ENCODE data around the gene SFMBT2. TPM values are rescaled to one million over a fixed set of nuclear protein-coding genes. Genes with fewer than 3 reads are reported as not detected.

SFMBT2 gene
- total and polyA plus RNA-seq, 2 of the 13 experiments (the other 11 are each of a cell fraction or from before 2014, with no cell fraction given) = 0.01 to 0.02 TPM

DNA sequence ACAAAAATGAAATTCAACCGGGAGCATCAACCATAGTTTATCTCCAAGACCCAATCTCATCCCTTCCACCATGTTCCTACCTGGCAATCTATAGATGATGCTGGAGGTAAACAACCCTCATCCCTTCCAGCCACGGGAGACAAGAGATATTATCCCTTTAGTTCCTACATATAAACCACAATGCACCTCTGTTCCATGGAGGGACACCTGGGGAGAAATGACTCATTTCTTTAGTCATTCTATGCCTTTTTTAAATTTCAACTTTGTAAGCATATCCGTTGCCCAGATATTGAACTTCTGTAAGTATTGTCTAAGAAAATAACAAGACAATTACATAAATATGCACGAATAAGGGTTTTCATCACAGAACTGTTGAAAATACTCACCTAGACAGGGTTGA is 15.5 kb upstream of the SFMBT2 start:
- 24% methylated on average over 4 of the region's 4 CpGs for WGBS (ENCODE audit: low lambda C conversion rate)
- intact Hi-C loops (cut with micrococcal nuclease; ENCODE audit: unreplicated experiment) = no loop called here
- Histone ChIP-seq H2AFZ (ENCODE audit: low read length) (no peak overlapping the region), H3K36me3 (replicated peaks in 1 of 2; ENCODE audit: control insufficient read depth in 1 of 2, insufficient read depth in 2 of 2, low read length in 2 of 2) (no peaks in the 10 kb centered on the region), H3K4me3 (replicated peaks in 1 of 3; ENCODE audit: insufficient read depth in 1 of 3, low read depth in 2 of 3, low read length in 3 of 3) (no peak overlapping the region), H3K4me2 (ENCODE audit: low read depth, low read length) (no peak overlapping the region), H3K9ac (ENCODE audit: insufficient read depth, low read depth, low read length) (no peak overlapping the region), H3K27ac (ENCODE audit: extremely low read length, insufficient read depth, low read length) (no peak overlapping the region), H3K4me1 (ENCODE audit: insufficient read depth, low read length) (peaks cover 6% of the 10 kb centered on the region; the same call in 1 of the 2 replicates), H3K27me3 (ENCODE audit: control insufficient read depth in 1 of 2, insufficient read depth in 2 of 2, low read length in 2 of 2) (peaks cover 0 to 14% of the 10 kb centered on the region in 2 experiments; a peak in 2 of 5 replicates), H4K20me1 (ENCODE audit: insufficient read depth, low read length) (no peaks in the 10 kb centered on the region), H3K9me3 (ENCODE audit: low read length) (no peaks in the 10 kb centered on the region), H3K79me2 (ENCODE audit: insufficient read depth, low read length) (no peaks in the 10 kb centered on the region)
- FAIRE-seq (no peak), DNase-seq (ENCODE audit: low spot score) (no peak), ATAC-seq (no peak)
- ChIA-PET CTCF (ENCODE audit: low intra/inter-chr PET ratio, low total read pairs) (no interaction called here), POLR2A (no interaction called here)
- no TSS peak for BruUV-seq (replicated peaks)
- in situ Hi-C loops (cut with HindIII; ENCODE audit: extremely low pct_ligation_motif_present, low pct_unique_long_range_greater_than_20kb) = no loop called here
- TF ChIP-seq ZNF430 (CRISPR knock-in tag; IDR thresholded peaks at IDR 0.05) = no peak
- TF ChIP-seq, protein P1, sequence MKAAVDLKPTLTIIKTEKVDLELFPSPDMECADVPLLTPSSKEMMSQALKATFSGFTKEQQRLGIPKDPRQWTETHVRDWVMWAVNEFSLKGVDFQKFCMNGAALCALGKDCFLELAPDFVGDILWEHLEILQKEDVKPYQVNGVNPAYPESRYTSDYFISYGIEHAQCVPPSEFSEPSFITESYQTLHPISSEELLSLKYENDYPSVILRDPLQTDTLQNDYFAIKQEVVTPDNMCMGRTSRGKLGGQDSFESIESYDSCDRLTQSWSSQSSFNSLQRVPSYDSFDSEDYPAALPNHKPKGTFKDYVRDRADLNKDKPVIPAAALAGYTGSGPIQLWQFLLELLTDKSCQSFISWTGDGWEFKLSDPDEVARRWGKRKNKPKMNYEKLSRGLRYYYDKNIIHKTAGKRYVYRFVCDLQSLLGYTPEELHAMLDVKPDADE (CRISPR knock-in tag; IDR thresholded peaks at IDR 0.05) = no peak
- TF ChIP-seq, protein P2, sequence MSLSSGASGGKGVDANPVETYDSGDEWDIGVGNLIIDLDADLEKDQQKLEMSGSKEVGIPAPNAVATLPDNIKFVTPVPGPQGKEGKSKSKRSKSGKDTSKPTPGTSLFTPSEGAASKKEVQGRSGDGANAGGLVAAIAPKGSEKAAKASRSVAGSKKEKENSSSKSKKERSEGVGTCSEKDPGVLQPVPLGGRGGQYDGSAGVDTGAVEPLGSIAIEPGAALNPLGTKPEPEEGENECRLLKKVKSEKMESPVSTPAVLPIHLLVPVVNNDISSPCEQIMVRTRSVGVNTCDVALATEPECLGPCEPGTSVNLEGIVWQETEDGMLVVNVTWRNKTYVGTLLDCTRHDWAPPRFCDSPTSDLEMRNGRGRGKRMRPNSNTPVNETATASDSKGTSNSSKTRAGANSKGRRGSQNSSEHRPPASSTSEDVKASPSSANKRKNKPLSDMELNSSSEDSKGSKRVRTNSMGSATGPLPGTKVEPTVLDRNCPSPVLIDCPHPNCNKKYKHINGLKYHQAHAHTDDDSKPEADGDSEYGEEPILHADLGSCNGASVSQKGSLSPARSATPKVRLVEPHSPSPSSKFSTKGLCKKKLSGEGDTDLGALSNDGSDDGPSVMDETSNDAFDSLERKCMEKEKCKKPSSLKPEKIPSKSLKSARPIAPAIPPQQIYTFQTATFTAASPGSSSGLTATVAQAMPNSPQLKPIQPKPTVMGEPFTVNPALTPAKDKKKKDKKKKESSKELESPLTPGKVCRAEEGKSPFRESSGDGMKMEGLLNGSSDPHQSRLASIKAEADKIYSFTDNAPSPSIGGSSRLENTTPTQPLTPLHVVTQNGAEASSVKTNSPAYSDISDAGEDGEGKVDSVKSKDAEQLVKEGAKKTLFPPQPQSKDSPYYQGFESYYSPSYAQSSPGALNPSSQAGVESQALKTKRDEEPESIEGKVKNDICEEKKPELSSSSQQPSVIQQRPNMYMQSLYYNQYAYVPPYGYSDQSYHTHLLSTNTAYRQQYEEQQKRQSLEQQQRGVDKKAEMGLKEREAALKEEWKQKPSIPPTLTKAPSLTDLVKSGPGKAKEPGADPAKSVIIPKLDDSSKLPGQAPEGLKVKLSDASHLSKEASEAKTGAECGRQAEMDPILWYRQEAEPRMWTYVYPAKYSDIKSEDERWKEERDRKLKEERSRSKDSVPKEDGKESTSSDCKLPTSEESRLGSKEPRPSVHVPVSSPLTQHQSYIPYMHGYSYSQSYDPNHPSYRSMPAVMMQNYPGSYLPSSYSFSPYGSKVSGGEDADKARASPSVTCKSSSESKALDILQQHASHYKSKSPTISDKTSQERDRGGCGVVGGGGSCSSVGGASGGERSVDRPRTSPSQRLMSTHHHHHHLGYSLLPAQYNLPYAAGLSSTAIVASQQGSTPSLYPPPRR (CRISPR knock-in tag; IDR thresholded peaks at IDR 0.05; ENCODE audit: borderline replicate concordance) = no peak
- no peak for TF ChIP-seq POLR2A (IDR thresholded peaks at IDR 0.05; ENCODE audit: insufficient read depth in 1 of 2, low read depth in 2 of 2, low read length in 2 of 2)
- no peak for TF ChIP-seq ZNF564 (CRISPR knock-in tag; IDR thresholded peaks at IDR 0.05)
- TF ChIP-seq RBM39 (IDR thresholded peaks at IDR 0.05; ENCODE audit: low read depth, low read length, poor library complexity, severe bottlenecking) = no peak
- no peak for TF ChIP-seq ETV5 (CRISPR knock-in tag; IDR thresholded peaks at IDR 0.05; ENCODE audit: borderline replicate concordance)
- no peak for TF ChIP-seq ZBTB7B (CRISPR knock-in tag; IDR thresholded peaks at IDR 0.05)
- TF ChIP-seq, protein P3, sequence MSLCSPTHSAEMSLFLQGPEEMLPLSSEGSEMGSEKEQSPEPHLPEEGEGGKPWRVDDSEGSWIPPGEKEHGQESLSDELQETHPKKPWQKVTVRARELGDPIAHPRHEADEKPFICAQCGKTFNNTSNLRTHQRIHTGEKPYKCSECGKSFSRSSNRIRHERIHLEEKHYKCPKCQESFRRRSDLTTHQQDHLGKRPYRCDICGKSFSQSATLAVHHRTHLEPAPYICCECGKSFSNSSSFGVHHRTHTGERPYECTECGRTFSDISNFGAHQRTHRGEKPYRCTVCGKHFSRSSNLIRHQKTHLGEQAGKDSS (CRISPR knock-in tag; IDR thresholded peaks at IDR 0.05; ENCODE audit: borderline replicate concordance, low read depth) = no peak
- no peak for TF ChIP-seq ZNF160 (CRISPR knock-in tag; IDR thresholded peaks at IDR 0.05)
- no peak for TF ChIP-seq ZSCAN12 (CRISPR knock-in tag; IDR thresholded peaks at IDR 0.05)
- TF ChIP-seq KDM2A (CRISPR knock-in tag; IDR thresholded peaks at IDR 0.05; ENCODE audit: borderline replicate concordance, low read depth) = no peak
- no peak for TF ChIP-seq ZNF83 (CRISPR knock-in tag; IDR thresholded peaks at IDR 0.05; ENCODE audit: borderline replicate concordance)
- TF ChIP-seq GPN1 (CRISPR knock-in tag; IDR thresholded peaks at IDR 0.05; ENCODE audit: borderline replicate concordance) = no peak
- TF ChIP-seq TBX2 (CRISPR knock-in tag; IDR thresholded peaks at IDR 0.05; ENCODE audit: borderline replicate concordance) = no peak
- no peak for TF ChIP-seq BRCA1 (CRISPR knock-in tag; IDR thresholded peaks at IDR 0.05)
- no peak for TF ChIP-seq KMT2A (CRISPR knock-in tag; IDR thresholded peaks at IDR 0.05)
- TF ChIP-seq, protein P4, sequence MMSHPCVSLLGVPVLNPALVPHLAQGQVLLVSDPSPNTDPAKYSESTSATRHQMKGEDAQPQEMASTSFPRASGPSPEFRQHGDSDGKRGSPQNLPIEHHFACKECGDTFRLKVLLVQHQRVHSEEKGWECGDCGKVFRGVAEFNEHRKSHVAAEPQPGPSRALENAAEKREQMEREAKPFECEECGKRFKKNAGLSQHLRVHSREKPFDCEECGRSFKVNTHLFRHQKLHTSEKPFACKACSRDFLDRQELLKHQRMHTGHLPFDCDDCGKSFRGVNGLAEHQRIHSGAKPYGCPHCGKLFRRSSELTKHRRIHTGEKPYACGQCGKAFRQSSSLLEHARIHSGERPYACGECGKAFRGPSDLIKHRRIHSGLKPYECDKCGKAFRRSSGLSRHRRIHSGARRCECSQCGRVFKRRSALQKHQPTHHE (CRISPR knock-in tag; IDR thresholded peaks at IDR 0.05; ENCODE audit: borderline replicate concordance) = no peak

All from HepG2 (cell line).